Calu3 (cell line): ENCODE measurements around the gene COL11A1. TPM values are rescaled to one million over a fixed set of nuclear protein-coding genes. Genes with fewer than 3 reads are reported as not detected.

Source experiments
- BruUV-seq: library from RNA; stranded (reverse); fragments of 400-500 nt; replicated peaks from 2 replicates; lab custom pipeline; 2021; lab: Mats Ljungman, UMichigan
- CTCF ChIA-PET: fragments of 300-600 bp; sonication (Branson Sonifier 250); formaldehyde crosslinking; loops from one replicate; lab custom pipeline; 2022; ENCODE audit warnings: antibody characterized with exemption; lab: Charles Lee
- DNase-seq: peaks from one replicate; pipeline ENCODE4 v3.0.0; 2022
- H3K27ac Mint-ChIP-seq: one replicate; pipeline ENCODE4 v1.8.0; 2022; ENCODE audit warnings: mixed read lengths; ENCODE audit not compliant: unreplicated experiment
- H3K27me3 Mint-ChIP-seq: one replicate; pipeline ENCODE4 v1.8.0; 2022; ENCODE audit warnings: mixed read lengths; ENCODE audit not compliant: unreplicated experiment
- H3K36me3 Mint-ChIP-seq: one replicate; pipeline ENCODE4 v1.8.0; 2022; ENCODE audit warnings: mild to moderate bottlenecking, moderate library complexity, mixed read lengths; ENCODE audit not compliant: insufficient read depth, unreplicated experiment
- H3K4me1 Mint-ChIP-seq: one replicate; pipeline ENCODE4 v1.8.0; 2022; ENCODE audit warnings: mild to moderate bottlenecking, low read depth, mixed read lengths; ENCODE audit not compliant: unreplicated experiment
- H3K4me3 Mint-ChIP-seq: one replicate; pipeline ENCODE4 v1.8.0; 2022; ENCODE audit warnings: mild to moderate bottlenecking, low read depth, moderate library complexity, mixed read lengths; ENCODE audit not compliant: unreplicated experiment
- H3K9me3 Mint-ChIP-seq: one replicate; pipeline ENCODE4 v1.8.0; 2022; ENCODE audit warnings: low read depth, mixed read lengths; ENCODE audit not compliant: unreplicated experiment
- intact Hi-C: fragments of 100-400 bp; cut with micrococcal nuclease; formaldehyde crosslinking; loops from one replicate; pipeline ENCODE4 v1.10.0; 2022; ENCODE audit not compliant: unreplicated experiment
- total RNA-seq: library from RNA; stranded (reverse); gene quantifications from 2 replicates; pipeline ENCODE4 v1.2.3, GENCODE V29; 2022
- TF ChIP-seq, protein P1 (sequence below): fragments of 200-600 bp; IDR thresholded peaks from one replicate; pipeline ENCODE4 v1.8.0; 2022; ENCODE audit warnings: antibody characterized with exemption; ENCODE audit not compliant: unreplicated experiment

Gene COL11A1
- total RNA-seq, 1 experiment from 2014 or later = not detected

DNA sequence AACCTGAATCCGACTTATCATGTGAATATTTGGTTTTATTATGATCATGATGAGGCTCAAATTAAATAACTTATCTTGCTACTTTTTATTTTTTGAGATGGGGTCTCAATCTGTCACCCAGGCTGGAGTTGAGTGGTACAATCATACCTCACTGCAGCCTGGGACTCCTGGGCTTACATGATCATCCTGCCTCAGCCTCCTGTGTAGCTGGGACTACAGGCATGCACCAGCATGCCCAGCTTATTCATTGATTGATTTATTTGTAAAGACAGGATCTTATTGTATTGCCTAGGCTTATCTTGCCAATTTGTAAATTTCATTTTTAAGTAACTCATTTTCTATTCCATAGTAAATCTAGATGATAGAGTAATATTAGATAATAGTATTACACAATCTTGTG lies 84.3 kb downstream of the COL11A1 start:
- CTCF ChIA-PET = no interaction called here
- Mint-ChIP-seq H3K36me3 (no peaks in the 10 kb centered on the region), H3K27ac (no peak overlapping the region), H3K9me3 (no peaks in the 10 kb centered on the region), H3K27me3 (no peaks in the 10 kb centered on the region), H3K4me1 (no peaks in the 10 kb centered on the region), H3K4me3 (no peak overlapping the region)
- no TSS peak for BruUV-seq
- TF ChIP-seq, protein P1, sequence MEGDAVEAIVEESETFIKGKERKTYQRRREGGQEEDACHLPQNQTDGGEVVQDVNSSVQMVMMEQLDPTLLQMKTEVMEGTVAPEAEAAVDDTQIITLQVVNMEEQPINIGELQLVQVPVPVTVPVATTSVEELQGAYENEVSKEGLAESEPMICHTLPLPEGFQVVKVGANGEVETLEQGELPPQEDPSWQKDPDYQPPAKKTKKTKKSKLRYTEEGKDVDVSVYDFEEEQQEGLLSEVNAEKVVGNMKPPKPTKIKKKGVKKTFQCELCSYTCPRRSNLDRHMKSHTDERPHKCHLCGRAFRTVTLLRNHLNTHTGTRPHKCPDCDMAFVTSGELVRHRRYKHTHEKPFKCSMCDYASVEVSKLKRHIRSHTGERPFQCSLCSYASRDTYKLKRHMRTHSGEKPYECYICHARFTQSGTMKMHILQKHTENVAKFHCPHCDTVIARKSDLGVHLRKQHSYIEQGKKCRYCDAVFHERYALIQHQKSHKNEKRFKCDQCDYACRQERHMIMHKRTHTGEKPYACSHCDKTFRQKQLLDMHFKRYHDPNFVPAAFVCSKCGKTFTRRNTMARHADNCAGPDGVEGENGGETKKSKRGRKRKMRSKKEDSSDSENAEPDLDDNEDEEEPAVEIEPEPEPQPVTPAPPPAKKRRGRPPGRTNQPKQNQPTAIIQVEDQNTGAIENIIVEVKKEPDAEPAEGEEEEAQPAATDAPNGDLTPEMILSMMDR = no peak
- intact Hi-C loops = no loop called here
- DNase-seq = no peak

DNA sequence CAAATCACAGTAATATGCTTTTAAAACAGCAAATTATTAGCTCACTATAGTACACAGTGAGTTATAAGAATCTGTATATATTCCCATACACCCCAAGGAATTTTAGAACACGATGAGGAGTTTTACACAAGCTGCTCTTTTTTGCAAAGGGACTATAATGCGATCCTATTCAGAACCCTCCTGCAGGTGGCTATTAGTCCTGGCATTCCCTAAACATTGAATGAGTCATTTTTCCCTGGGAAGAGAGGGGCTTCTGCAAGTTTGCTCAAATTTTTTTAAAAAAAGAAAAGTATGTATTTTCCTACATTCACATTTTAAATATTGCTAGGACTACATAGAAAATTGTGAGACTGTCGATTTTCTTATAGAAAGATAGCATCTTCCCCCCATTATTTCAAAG lies 106.3 kb downstream of the COL11A1 start:
- intact Hi-C loops = no loop called here
- Mint-ChIP-seq H3K36me3 (no peaks in the 10 kb centered on the region), H3K4me1 (no peaks in the 10 kb centered on the region), H3K27ac (no peak overlapping the region), H3K4me3 (no peak overlapping the region), H3K9me3 (peaks cover 4% of the 10 kb centered on the region), H3K27me3 (no peaks in the 10 kb centered on the region)
- CTCF ChIA-PET = no interaction called here
- no TSS peak for BruUV-seq
- DNase-seq = no peak
- TF ChIP-seq, protein P1 = no peak

DNA sequence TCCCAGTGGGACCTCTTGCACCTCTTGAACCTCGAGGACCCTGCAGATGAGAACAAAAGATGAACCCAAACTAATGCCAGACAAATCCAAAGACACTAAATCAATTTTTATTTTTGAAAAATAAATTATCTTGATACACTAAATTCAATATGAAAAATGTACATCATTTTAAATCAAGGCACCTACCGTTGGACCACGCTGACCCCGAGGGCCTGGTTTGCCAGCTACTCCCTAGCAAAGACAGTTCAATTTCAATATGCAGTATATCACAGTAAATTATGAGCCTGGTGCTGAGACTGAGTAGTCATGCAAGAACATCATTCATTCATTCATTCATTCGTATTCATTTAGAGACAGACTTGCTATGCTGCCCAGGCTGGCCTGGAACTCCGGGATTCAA lies 129.4 kb downstream of the COL11A1 start:
- intact Hi-C loops = loop anchor here (10.0 kb wide), 2 partner anchors 984 to 1324 kb away; partner anchors contain the start of gene OLFM3
- no peak for DNase-seq
- H3K9me3 Mint-ChIP-seq = no peaks in the 10 kb centered on the region
- H3K27me3 Mint-ChIP-seq = no peaks in the 10 kb centered on the region
- BruUV-seq = no TSS peak
- no peak overlapping the region for H3K4me3 Mint-ChIP-seq
- no peak overlapping the region for H3K27ac Mint-ChIP-seq
- H3K4me1 Mint-ChIP-seq = no peaks in the 10 kb centered on the region
- CTCF ChIA-PET = no interaction called here
- no peaks in the 10 kb centered on the region for H3K36me3 Mint-ChIP-seq
- TF ChIP-seq, protein P1 = no peak

DNA sequence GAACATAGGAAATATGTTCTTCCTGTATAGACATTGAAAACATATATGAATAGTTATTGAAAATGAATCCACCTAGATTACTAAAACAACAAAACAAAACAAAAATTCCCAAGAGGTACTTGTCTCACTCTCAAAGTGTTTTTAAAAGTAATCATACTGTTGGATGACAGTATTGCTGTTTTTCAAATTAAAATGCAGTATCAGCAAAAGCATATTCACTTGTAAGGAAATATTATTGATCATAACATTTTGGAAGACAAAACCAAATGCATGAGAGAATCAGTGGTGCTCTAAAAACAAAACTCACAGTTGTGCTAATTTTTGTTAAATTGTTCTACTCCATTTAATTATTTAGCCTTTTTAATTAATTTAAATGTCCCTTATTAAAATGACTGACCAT lies 131.0 kb downstream of the COL11A1 start:
- Mint-ChIP-seq H3K36me3 (no peaks in the 10 kb centered on the region), H3K9me3 (no peaks in the 10 kb centered on the region), H3K4me1 (no peaks in the 10 kb centered on the region), H3K27me3 (no peaks in the 10 kb centered on the region), H3K27ac (no peak overlapping the region), H3K4me3 (no peak overlapping the region)
- no peak for DNase-seq
- TF ChIP-seq, protein P1 = no peak
- CTCF ChIA-PET = no interaction called here
- intact Hi-C loops = loop anchor here (10.0 kb wide), 2 partner anchors 982 to 1322 kb away; partner anchors contain the start of gene OLFM3
- no TSS peak for BruUV-seq
